A549 (cell line): Measurements from ENCODE around the gene C1orf21.

Experiments
- BHLHE40 ChIP-seq: IDR thresholded peaks from 2 replicates; pipeline ENCODE4 v1.6.1; 2012; ENCODE audit warnings: low read depth, low read length, inconsistent platforms
- CTCF ChIP-seq: fragments of >200 bp; sonication (Bioruptor Twin); formaldehyde crosslinking; IDR thresholded peaks from 3 replicates; pipeline ENCODE4 v1.5.1; 2016
- GATA3 ChIP-seq: IDR thresholded peaks from 2 replicates; pipeline ENCODE4 v1.6.1; 2012; ENCODE audit warnings: borderline replicate concordance
- JUN ChIP-seq, 2 experiments: fragments of >200 bp; sonication (Bioruptor Twin); formaldehyde crosslinking; IDR thresholded peaks; 2 replicates in 1 of 2; 3 replicates in 1 of 2; pipeline ENCODE4 v1.6.1; 2016 to 2017
- JUNB ChIP-seq: fragments of >200 bp; sonication (Bioruptor Twin); formaldehyde crosslinking; IDR thresholded peaks from 2 replicates; pipeline ENCODE4 v1.6.1; 2016
- MAFK ChIP-seq: fragments of 450-650 bp; IDR thresholded peaks from 2 replicates; pipeline ENCODE4 v1.6.1; 2014; ENCODE audit not compliant: partially characterized antibody
- MAZ ChIP-seq: fragments of 150-350 bp; IDR thresholded peaks from 2 replicates; pipeline ENCODE4 v1.6.1; 2014; ENCODE audit warnings: antibody characterized with exemption, low read depth, low read length, borderline replicate concordance
- POLR2A ChIP-seq: IDR thresholded peaks from 2 replicates; pipeline ENCODE4 v1.6.1; 2012; ENCODE audit warnings: mild to moderate bottlenecking, low read length
- POLR2AphosphoS2 ChIP-seq: conservative IDR thresholded peaks from 2 replicates; pipeline ENCODE4 v1.6.1; 2012; ENCODE audit warnings: low read length, improper control_type of control experiment, inconsistent platforms
- RAD21 ChIP-seq, 2 experiments: fragments of >200 bp in 1 of 2; sonication (Bioruptor Twin) in 1 of 2; formaldehyde crosslinking in 1 of 2; IDR thresholded peaks in 1 of 2; conservative IDR thresholded peaks in 1 of 2; 2 replicates in 1 of 2; 3 replicates in 1 of 2; pipeline ENCODE4 v1.6.1; 2012 to 2018; ENCODE audit warnings: inconsistent platforms in 1 of 2
- SMC3 ChIP-seq: fragments of >200 bp; sonication (Bioruptor Twin); formaldehyde crosslinking; IDR thresholded peaks from 3 replicates; pipeline ENCODE4 v1.6.1; 2018; ENCODE audit warnings: inconsistent platforms
- SREBF2 ChIP-seq: fragments of 450-650 bp; IDR thresholded peaks from 2 replicates; pipeline ENCODE4 v1.6.1; 2014; ENCODE audit warnings: mild to moderate bottlenecking, moderate library complexity
- TF ChIP-seq, protein P1 (sequence below): IDR thresholded peaks from 2 replicates; pipeline ENCODE4 v1.6.1; 2012

GRCh38 chr1:184646178-184646701 lies 259.4 kb downstream of the C1orf21 start:
- TF ChIP-seq GATA3 (no peak), RAD21 (conservative IDR thresholded peaks at IDR 0.05 in 1 of 2, IDR thresholded peaks at IDR 0.05 in 1 of 2) (no peak), POLR2AphosphoS2 (no peak), CTCF (no peak), BHLHE40 (no peak), POLR2A (no peak), SMC3 (no peak), SREBF2 (no peak), MAZ (no peak), MAFK (no peak), JUNB (no peak), JUN (IDR thresholded peaks at IDR 0.05) (no peak)
- TF ChIP-seq, protein P1, sequence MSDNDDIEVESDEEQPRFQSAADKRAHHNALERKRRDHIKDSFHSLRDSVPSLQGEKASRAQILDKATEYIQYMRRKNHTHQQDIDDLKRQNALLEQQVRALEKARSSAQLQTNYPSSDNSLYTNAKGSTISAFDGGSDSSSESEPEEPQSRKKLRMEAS: no peak
